ENCODE results near the gene STAG1. TPM values are rescaled to one million over a fixed set of nuclear protein-coding genes. Genes with fewer than 3 reads are reported as not detected.

Gene STAG1
- total RNA-seq, 1 experiment from 2014 or later = 34.6 TPM

- Histone ChIP-seq H2BK15ac (ENCODE audit: low read depth, low read length) (no peak overlapping the region), H3K9me3 (ENCODE audit: control insufficient read depth, low read depth, low read length) (no peaks in the 10 kb centered on the region), H3K79me1 (ENCODE audit: insufficient read depth, low read depth, low read length, poor library complexity, severe bottlenecking) (no peaks in the 10 kb centered on the region), H2BK12ac (ENCODE audit: insufficient read length, low read depth, low read length) (no peak overlapping the region), H3K27ac (ENCODE audit: insufficient read length, low read depth, low read length) (no peak overlapping the region), H3T11ph (ENCODE audit: low read length) (no peak overlapping the region), H3K18ac (ENCODE audit: insufficient read length, low read depth, low read length) (no peak overlapping the region), H2BK120ac (ENCODE audit: low read depth, low read length, poor library complexity, severe bottlenecking) (no peak overlapping the region), H3K9ac (ENCODE audit: extremely low read depth, insufficient read length, low read length) (no peak overlapping the region), H3K23ac (ENCODE audit: insufficient read length, low read depth, low read length) (no peak overlapping the region), H4K5ac (ENCODE audit: insufficient read length, low read depth, low read length) (no peak overlapping the region), H4K20me1 (ENCODE audit: control insufficient read depth, insufficient read depth, insufficient read length) (no peaks in the 10 kb centered on the region), H2AFZ (ENCODE audit: low read length) (no peak overlapping the region), H2BK20ac (ENCODE audit: low read depth, low read length, poor library complexity, severe bottlenecking) (no peak overlapping the region), H3K27me3 (ENCODE audit: insufficient read depth, low read length) (no peaks in the 10 kb centered on the region), H4K91ac (ENCODE audit: insufficient read length, low read depth, low read length) (no peak overlapping the region), H3K4ac (ENCODE audit: low read depth, low read length) (no peak overlapping the region), H3K56ac (ENCODE audit: insufficient read length, low read depth, low read length) (no peak overlapping the region), H4K8ac (replicated peaks; ENCODE audit: insufficient read length, low read depth, low read length) (no peak overlapping the region), H3K4me2 (ENCODE audit: insufficient read depth, insufficient read length, low read length) (no peak overlapping the region), H3K4me1 (ENCODE audit: insufficient read depth, low read length) (no peaks in the 10 kb centered on the region), H2BK5ac (ENCODE audit: insufficient read length, low read length) (no peak overlapping the region), H2AK5ac (ENCODE audit: insufficient read length, low read length) (no peak overlapping the region), H3K23me2 (ENCODE audit: insufficient read length, low read depth, low read length, poor library complexity, severe bottlenecking) (no peaks in the 10 kb centered on the region), H3K14ac (ENCODE audit: insufficient read depth, low read length) (no peak overlapping the region), H3K79me2 (ENCODE audit: insufficient read depth, low read length) (no peaks in the 10 kb centered on the region)
- peaks cover 30 to 33% of the 10 kb centered on the region in 2 experiments for H3K4me1 Mint-ChIP-seq
- no peak overlapping the region for H3K4me3 Mint-ChIP-seq
- H3K36me3 Mint-ChIP-seq (ENCODE audit: insufficient read depth in 1 of 3, low read depth in 3 of 3) = peaks cover 0 to 2% (median 2%) of the 10 kb centered on the region in 3 experiments; a peak in 2 of 7 replicates
- DNase-seq = no peak
- H3K27ac Mint-ChIP-seq = no peak overlapping the region
- H3K9me3 Mint-ChIP-seq = peaks cover 0 to 3% of the 10 kb centered on the region in 2 experiments; a peak in 1 of 5 replicates
- H3K27me3 Mint-ChIP-seq (ENCODE audit: low read depth) = no peaks in the 10 kb centered on the region
- no CpG with 5 or more reads among the region's 9 CpGs for WGBS (ENCODE audit: extremely low coverage, insufficient read length, low lambda C conversion rate)
- no peak for TF ChIP-seq CTCF (conservative IDR thresholded peaks at IDR 0.05)
These were observed 190.2 kb downstream of the STAG1 start for GRCh38 chr3:136562026-136562425.

Data from H9 (cell line).